ENCODE results near the gene WEE1.

Gene WEE1

DNA sequence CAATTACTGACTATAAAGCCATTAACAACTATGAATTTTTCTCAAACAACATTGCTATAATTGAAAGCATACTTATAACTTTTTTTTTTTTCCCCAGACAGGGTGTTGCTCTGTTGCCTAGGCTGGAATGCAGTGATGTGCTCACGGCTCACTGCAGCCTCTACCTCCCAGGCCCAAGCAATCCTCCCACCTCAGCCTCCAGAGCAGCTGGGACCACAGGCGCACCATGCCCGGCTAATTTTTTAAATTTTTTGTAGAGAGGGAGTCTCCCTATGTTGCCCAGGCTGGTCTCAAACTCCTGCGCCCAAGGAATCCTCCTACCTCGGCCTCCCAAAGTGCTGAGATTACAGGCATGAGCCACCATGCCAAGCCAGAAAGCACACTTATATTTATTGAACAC lies 6.1 kb upstream of the WEE1 start:
- no peak for DNase-seq

DNA sequence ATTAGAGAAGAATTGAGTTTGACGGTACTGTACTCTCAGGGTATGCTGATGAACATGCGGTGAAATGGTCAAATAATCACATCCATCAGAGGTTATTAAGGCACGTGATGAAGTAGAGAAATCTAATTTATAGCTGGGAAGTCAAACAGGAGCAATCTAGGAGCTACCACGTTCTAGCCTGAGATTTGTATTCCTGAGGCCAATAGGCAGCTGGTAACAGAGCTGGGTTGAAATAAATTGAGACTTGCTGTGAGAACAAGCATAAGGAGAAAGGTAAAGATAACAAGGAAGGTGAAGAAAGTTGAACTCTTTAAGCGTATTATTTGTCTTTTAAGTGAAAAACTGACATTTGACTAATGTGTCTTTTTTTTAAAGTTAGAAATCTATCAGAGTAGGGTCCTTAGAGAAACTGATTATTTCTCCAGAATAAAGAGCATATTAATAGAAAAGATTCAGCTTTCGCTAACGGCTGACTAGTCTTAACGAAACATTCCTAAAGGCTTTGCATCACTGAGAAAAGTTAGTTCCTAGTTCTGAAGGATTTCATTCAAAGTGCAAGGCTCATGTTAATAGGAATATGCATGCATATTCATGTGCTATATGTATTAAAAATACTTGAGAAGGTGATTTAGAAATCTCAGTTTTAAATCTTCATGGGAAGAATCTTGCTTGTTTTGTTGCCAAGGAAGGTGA lies 5.2 kb upstream of the WEE1 start:
- DNase-seq: no peak

DNA sequence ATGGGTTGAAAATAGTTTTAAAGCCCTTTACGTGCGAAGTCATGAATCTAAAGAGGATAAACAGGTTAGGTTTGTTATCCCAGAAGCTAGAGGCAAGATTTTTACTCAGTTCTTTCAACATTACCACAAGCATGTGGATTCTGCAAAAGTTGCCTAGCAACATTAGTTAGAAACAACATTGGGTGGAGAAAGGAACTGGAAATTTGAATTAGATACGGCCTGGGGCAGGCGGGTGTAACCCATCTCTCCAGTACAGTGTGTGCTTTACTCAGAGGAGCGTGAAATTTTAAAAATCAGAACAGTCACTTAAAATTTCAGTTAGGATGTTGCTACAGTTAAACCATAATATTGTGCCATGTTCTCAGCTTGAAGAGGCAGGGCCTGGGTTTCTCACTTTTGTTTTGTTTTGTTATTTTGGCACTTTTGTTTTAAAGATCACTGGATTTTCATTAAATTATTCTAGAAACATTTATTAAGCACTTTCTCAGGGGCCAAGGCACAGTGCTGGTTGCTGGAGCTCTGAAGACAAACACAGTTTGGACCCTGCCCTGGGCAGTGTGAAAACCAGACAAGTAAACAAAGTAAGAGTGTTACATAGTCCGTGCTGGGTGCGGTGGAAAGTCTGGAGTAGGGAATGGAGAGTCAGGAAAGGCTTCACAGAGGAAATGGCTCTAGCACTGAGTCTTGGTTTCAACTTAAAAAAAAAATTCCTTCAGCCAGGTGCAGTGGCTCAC lies 4.4 kb upstream of the WEE1 start:
- DNase-seq: peak; percentile 58 to 62

DNA sequence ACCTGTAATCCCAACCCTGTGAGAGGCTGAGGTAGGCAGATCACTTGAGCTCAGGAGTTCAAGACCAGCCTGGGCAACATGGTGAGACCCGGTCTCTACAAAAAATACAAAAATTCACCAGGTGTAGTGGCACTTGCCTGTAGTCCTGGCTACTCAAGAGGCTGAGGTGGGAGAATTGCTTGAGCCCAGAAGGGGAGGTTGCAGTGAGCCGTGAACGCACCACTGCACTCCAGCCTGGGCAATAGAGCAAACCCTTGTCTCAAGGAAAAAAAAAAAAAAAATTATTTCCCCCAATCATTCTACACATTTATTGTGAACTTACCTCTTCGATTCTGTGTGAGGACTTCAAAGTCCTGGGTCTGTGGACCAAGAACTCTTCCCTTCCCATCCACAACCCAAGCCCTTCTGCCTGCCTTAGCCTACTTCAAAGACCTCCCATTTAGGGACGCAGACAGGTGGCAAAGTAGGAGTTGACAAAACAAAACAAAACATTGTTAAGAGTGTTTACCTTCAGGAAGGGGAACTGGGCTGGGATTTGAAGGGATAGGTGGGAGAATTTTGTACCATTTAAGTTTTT lies 3.8 kb upstream of the WEE1 start:
- no peak for DNase-seq

DNA sequence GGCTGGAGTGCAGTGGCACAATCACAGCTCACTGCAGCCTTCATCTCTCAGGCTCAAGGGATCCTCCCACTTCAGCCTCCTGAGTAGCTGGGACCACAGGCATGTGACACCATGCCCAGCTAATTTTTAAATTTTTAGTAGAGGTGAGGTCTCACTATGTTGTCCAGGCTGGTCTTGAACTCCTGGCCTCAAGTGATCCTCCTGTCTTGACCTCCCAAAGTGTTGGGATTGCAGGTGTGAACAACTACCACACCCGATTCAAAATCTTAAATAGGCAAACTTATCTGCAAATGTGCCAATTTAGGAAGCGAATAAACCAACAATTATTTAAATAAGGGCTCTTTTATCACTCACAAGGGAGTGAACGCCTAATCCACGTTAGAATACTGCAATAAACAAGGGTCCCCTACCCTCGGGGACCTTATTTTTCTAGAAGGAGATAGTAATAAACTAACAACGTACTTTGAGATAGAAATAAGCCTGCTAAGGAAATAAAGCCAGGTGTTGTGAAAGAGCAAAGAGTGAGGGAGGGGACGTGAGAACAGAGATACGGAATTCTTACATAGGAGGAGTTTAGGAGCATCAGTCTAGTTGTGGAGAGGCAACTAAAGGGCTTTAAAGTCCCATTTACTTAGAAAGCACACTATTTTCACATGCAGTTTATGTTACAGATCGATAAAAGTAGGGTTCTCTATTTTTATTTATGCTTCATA lies 3.0 kb upstream of the WEE1 start:
- no peak for DNase-seq

DNA sequence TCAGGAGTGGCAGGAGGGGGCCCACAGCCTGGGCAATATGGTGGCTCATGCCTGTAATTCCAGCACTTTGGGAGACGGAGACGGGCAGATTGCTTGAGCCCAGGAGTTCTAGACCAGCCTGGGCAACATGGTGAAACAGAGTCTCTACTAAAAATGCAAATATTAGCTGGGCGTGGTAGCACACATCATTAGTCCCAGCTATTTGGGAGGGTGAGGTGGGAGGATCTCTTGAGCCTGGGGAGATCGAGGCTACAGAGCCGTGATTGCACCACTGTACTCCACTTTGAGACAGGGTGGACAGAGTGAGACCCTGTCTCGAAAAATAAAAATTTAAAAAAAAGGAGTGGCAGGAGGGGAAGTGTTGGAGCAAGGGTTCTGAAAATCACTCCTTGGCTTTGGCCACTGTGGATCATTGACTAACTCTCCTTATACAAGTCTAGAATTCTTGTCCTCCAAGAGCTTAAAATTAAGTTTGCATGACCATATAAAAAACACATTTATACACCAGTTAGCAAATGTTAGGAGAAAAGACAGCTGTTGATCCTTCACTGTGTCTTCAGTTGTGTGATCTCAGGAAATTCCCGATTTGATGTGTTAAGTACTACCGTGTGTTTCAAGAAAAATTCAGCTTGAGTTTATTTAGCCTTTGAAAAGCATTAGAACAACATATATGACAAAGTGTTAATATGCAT lies 2.3 kb upstream of the WEE1 start:
- DNase-seq: no peak

DNA sequence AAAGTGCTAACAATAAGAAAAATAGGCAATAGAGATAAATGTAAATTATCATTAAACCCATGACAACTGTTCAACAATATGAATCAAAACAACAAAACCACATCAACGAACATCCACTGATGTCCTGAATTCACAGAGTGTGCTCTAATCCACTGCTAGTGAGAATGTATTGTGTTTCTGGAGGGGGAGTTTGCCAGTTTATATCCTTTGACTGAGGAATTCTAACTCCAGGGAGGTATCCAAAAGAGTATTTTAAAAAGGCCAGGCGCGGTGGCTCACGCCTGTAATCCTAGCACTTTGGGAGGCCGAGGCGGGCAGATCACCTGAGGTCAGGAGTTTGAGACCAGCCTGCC lies 1.7 kb upstream of the WEE1 start:
- DNase-seq: no peak

DNA sequence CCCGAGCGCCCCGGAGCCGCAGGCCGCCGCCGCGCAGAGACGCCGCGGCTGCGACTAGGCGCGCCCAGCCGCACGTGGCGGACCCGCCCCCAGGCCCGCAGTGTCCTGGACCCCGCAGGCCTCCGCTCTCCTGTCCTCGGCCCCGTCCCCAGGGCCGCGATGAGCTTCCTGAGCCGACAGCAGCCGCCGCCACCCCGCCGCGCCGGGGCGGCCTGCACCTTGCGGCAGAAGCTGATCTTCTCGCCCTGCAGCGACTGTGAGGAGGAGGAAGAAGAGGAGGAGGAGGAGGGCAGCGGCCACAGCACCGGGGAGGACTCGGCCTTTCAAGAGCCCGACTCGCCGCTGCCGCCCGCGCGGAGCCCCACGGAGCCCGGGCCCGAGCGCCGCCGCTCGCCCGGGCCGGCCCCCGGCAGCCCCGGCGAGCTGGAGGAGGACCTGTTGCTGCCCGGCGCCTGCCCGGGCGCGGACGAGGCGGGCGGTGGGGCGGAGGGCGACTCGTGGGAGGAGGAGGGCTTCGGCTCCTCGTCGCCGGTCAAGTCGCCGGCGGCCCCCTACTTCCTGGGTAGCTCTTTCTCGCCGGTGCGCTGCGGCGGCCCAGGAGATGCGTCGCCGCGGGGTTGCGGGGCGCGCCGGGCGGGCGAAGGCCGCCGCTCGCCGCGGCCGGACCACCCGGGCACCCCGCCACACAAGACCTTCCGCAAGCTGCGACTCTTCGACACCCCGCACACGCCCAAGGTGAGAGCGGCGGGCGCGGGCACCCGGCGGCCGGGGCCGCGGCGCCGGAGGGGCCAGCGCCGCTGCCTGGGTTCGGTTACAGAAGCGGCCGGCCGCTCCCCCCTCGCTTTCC lies 528 bp downstream of the WEE1 start:
- DNase-seq: no peak

DNA sequence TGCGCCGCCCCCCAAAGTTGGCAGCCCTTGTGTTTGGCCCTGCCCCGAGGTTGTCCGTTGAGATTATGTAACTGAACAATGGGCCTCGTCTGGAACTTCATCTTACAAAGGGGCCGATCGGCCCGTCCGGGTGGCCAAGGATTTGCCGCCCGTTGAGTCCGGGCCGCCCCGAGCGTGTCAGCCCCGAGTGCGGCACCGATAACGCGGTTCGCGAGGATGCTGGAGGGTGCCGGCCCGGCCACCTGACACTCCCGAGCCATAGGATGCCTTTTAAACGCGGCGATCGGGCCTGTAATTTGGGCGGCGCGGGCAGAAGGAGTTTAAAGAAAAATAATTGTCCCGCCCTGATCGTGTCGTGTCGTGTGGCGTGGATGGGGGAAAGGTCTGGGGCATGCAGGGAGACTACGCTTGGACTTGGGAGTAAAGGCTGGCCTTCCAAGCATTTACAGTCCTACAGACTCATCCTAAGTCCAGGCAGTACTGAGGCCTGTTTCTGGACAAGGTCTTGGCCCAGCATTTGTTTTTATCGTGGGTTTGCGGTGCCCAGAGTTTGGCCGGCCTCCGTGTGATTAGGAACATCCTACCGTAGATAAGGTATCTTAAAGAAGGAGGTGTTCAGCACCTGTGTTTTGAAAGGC lies 1.3 kb downstream of the WEE1 start:
- peak; percentile 3 to 11 for DNase-seq

DNA sequence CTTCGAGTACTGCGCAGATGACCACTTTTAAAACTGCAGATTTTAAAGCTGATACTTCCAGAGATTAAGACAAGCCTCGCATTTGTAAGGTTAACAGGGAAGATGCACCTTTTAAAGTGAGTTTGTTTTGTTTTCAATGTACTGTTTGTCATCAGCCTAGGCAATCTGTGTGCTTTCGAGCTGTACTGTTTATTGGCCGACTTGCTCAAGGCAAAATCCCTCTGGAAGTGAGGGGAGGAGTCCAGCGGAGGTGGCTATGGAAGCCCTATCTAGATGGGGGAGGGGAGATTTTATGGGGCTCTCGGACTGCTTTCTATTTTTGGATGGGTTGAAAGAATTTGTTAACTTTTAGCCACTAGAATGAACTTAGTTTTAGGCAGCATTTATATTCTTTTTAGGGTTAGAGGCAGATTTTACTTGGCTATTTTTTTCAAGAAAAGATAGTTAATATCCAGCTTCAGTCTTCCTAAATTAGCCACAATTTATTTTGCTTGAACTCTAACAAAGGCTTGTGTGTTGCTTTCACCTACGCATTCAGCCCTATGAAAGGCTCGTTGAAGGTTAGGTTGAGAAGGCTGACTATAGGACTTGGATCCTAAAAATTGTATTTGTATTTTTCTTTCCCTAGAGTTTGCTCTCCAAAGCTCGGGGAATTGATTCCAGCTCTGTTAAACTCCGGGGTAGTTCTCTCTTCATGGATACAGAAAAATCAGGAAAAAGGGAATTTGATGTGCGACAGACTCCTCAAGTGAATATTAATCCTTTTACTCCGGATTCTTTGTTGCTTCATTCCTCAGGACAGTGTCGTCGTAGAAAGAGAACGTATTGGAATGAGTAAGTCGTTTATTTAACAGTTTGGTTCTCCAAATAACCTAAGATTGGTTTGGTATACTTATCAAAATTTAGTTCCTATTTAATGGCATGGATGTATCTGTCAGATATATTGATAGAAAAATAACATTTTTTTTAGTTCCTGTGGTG lies 2.1 kb downstream of the WEE1 start:
- peak in 1 of 2 donors; percentile 6 for DNase-seq

DNA sequence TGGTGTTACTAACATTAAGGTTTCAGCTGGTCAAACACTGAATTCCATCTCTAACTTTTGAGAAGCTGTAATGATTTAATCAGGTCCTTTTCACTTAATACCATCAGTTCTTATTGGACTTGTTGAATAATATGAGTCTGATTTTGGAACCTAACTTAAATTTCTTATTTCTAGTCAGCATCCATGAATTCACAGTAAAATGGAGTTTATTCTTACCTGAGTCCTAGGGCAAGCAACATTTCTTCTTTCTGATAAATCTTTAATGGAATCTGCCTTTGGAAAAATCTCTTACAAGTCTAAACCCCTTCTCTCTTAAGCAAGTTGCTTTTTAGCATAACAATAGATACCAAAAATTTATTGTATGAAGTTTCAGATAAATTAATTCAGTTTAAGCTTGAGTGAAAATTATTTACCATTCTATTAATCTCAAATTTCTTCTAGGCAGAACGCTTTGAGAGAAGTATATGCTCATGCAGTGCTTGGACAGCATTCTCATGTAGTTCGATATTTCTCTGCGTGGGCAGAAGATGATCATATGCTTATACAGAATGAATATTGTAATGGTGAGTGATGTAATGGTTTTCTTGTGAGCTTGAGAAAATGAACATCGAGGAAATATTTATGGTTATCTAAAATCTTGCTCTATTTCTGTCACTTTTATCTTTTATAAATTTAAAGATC lies 3.4 kb downstream of the WEE1 start:
- DNase-seq: peak; percentile 45 to 62

DNA sequence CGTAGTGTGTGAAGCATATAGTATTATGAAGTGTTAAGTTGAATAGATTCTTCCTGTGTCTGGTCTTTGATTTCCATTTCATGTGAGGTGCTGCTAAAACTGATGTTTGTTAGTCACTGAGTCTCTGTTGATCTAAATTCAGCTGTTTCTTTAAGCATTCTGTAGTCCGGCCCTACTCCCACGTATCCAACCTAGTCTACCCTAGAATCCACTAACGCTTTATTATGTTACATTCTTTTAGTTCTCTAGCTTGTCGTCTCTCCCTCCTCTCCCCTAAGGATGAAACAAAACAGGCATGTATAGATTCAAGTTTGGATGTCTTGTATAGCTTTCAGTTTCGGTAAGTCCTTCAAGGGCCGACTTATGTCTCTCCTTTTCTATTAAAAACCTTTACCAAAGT lies 4.1 kb downstream of the WEE1 start:
- DNase-seq: no peak

DNA sequence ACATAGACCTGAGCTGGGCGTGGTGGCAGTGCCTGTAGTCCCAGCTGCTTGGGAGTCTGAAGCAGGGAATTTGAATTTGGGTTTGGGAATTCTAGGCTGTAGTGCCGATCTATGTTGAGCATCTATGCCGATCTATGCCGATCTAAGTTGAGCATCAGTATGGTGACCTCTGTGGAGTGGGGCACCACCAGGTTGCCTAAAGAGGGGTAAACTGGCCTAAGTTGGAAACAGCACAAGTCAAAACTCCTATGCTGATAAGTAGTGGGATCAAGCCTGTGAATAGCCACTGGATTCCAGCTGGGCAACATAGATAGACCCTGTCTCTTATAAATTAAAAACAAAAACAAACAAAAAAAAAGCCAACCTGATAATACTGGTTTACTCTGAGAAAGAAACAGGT lies 7.4 kb downstream of the WEE1 start:
- no peak for DNase-seq

DNA sequence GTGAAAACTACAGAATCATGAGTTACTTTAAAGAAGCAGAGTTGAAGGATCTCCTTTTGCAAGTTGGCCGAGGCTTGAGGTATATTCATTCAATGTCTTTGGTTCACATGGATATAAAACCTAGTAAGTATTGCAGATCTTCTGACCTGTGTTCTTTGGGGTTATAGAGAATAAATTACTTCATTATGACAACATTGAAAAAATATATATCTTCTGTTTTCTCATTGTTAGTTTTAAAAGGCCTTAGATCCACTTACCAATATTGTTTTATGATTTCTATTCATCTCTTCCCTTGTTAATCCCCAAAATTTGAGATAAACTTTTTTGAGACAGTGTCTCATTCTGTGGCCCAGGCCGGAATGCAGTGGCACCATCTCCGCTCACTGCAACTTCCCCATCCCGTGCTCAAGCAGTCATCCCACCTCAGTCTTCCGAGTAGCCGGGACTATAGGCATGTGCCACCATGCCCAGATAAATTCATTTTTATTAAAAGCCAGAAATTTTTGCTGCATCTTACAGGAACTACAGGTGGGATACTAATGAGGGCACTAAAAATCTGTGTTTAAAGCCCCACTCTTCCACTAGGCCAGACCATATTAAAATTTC lies 8.2 kb downstream of the WEE1 start:
- no peak for DNase-seq

DNA sequence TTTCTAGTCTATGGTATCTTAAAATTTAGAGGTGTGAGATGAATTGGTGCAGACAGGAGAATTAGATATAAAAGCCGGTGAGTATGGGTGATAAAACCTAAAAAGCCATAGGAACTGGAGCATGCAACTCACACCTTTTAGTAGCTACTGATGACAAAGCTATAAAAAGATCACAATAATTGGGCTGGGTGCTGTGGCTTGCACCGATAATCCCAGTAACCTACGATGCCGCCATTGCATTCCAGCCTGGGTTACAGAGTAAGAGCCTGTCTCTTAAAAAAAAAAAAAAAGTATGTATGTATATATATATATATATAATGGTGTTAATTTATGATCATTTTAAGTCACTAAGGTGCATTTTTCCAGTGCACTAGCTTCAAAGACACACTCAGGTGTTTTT lies 17.2 kb downstream of the WEE1 start:
- no peak for DNase-seq

DNA sequence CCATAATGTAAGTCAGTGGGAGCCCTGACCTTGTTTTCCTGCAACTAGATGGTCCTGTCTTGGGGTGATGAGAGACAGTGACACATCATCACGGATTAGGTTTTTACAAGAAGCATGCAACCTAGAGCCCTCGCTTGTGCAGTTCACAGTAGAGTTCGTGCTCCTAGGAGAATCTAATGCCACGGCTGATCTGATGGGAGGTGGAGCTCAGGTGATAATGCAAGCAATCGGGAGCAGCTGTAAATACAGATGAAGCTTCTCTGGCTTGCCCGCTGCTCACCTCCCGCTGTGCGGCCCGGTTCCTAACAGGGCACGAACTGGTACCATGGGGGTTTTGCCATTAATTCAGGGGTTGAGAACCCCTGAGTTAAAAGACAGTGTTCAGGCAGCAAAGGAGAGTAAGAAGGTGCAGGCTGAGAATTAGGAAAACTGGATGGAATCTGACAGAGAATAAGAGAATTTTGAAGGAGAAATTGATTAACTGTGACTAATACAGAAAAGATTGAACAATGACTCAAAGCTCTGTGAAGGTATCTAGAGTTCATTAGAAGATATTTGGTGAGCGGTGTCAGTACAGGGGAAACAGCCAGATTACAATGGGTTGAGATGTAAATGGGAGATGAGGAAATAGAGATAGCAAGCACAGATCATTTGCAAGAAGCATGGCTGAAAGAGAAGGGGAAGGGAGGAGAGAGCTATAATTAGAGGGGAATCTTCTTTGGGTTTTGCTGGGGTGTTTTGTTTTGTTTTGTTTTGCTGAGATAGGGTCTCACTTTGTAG lies 21.0 kb downstream of the WEE1 start:
- DNase-seq: no peak

DNA sequence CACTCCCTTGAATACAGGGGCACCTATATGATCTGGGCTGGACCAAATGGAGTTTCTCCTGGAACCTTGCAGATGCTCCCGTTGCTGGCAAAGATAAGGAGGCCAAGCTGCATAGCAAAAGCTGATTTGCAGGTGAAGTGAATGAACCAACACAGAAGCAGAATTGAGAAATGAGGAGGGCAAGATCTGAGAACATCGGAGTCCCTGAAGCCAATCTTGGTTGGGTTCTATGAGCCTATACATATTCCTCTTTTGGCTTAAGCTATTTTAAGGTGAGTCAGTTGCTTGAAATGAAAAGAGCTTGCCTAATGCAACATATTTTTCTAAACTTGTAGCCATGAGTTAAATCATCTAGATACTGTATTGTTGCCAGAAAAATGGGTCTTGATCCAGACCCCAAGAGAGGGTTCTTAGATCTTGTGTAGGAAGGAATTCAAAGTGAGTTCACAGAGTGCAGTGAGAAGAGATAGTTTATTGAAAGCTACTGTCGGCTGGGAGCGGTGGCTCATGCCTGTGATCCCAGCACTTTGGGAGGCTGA lies 23.5 kb downstream of the WEE1 start:
- DNase-seq: no peak

DNA sequence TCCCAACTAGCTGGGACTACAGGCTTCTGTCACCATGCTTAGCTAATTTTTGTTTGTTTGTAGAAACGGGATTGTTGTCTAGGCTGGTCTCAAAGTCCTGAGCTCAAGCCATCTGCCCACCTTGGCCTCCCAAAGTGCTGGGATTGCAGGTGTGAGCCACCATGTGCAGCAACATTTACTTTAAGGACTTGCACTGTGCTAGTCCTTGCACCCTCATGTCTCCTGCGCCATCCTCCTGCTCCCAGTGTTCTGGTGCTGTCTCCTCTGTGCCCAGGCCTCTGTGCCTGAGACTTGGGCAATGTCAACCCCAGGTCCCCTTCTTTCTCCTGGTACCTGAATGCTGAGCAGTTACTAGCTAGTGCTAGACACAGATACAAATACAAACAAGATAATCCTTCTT lies 26.7 kb downstream of the WEE1 start:
- no peak for DNase-seq

All from inflammatory macrophage treated with lipopolysaccharide for 1 hour (primary cell).